ENCODE data around the gene AKIRIN1.
"Not testable (repeated sequence)": the region's sequence is repeated elsewhere in the genome, so short reads cannot be mapped to it uniquely, and the experiment has no call there.

Gene AKIRIN1, protein sequence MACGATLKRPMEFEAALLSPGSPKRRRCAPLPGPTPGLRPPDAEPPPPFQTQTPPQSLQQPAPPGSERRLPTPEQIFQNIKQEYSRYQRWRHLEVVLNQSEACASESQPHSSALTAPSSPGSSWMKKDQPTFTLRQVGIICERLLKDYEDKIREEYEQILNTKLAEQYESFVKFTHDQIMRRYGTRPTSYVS

DNA sequence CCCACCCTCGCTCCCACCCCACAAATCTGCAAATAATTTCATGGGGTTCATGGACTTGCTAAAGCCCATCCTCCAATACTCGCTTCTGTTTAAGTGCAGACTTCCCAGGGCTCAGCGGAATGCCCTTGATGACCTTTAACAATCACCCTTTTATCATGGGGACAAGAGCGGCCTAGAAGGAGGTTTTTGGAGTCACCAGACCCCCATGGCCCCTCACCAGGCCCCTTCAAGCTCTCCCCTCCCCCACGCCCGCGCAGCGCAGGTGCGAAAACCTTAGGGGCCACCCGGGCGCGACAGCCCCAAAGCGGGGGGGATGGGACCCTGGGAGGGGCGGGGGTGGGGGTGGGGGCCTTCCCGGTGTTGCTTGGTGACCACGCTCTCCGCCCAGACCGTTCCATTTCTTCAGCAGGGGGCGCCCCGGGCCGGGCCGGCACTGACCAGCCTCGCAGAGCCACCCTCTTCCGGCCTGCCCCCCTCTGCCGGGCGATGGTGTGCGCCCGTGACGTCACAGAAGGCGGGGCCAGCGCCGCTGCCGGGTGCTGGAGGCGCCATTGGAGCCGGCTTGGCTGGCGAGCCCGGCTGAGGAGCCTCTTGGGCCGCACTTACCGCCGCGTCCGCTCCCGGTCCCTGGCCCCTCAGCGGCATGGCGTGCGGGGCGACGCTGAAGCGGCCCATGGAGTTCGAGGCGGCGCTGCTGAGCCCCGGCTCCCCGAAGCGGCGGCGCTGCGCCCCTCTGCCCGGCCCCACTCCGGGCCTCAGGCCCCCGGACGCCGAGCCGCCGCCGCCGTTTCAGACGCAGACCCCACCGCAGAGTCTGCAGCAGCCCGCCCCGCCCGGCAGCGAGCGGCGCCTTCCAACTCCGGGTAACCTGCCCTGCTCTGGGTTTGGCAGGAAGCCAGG, at the start of gene AKIRIN1:
AKIRIN1 (plus strand) TSS at position 539 of the 900 bp plus-strand sequence; CDS start at position 644, 105 bp downstream.
- peak; percentile 91 for DNase-seq

DNA sequence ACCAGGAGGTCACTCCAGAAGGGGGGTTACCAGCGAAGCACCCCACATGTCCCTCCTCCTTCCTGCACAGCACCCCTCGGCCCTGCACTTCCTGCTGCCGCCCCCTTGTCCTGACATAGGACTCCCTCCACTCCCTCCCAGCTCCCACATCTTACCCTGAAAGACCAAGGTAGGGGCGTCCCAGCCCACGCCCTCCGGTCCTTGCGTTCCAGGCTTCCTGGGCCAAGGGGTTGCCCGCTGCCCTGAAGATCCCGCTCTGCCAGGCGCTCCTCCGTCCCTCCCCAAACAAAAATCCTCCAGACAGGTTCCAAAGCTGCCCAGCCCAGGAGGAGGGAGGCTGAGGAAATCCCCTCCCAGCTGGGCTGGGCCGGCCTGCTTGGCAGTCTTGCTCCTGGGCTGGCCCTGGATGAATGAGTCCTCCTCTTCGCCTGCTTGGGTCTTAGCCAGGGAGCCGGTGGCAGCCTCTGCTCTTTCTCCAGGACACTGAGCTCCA, 49.5 kb upstream of the AKIRIN1 start, which contains the start of gene RHBDL2:
RHBDL2 (minus strand) TSS at position 304 of the 493 bp plus-strand sequence. CDS start 22,618 bp downstream, outside the sequence.
- no peak for DNase-seq

DNA sequence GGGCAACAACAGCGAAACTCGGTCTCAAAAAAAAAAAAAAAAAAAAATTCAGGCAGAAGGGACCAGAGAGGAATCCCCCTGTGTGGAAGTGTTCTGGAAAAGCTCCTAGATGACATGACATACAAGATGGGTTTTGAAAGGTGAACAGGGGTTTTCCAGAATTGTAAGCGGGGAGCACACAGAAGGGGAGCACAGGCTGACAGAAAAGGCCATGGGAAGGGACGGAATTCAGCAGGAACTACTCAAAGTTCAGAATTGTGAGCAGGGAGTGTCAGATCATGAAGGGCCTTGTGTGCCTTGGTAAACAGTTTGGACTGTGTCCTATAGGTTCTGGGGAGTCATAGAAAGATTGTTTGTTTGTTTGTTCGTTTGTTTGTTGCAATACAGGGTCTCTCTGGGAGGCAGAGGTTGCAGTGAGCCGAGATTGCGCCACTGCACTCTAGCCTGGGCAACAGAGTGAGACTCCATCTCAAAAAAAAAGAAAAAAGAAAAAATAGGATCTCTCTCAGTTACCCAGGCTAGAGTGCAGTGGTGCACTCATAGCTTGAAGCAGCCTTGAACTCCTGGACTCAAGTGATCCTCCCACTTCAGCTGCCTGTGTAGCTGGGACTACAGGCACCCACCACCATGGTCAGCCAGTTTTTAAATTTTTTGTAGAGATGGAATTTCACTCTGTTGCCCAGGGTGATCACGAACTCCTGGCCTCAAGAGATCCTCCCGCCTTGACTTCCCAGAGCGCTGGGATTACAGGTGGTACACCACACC, 48.2 kb upstream of the AKIRIN1 start:
- no peak for DNase-seq

DNA sequence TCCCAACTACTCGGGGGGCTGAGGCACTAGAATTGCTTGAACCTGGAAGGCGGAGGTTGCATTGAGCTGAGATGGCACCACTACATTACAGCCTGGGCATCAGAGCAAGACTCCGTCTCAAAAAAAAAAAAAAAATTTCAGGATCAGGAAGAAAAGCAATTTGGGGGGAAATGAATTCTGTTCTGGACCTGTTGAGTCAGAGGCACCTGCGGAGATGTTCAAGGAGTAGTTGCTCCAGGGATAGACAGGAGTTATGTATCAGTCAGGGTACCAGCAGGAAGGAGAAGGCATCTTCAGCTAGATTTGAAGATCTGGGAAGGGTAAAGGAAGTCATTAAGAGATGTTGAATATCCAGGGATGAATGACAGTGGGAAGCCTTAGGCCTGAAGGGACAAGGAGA, 46.5 kb upstream of the AKIRIN1 start:
- no peak for DNase-seq

DNA sequence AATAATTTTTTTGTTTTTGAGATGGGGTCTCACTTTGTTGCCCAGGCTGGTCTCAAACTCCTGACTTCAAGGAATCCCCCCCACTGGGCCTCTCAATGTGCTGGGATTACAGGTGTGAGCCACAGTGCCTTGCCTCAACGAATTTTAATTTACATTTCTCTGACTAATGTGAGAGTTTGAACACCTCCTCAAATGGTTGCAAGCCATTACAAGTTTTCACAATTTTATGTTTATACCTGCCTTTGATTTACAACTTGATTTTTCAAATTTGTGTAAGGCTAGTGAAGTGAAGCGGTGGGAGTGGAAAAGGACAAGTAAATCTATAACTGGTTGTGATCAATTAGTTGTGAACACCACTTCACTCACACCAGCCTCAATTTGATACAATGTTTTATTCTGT, 40.5 kb upstream of the AKIRIN1 start:
- DNase-seq, result no peak

DNA sequence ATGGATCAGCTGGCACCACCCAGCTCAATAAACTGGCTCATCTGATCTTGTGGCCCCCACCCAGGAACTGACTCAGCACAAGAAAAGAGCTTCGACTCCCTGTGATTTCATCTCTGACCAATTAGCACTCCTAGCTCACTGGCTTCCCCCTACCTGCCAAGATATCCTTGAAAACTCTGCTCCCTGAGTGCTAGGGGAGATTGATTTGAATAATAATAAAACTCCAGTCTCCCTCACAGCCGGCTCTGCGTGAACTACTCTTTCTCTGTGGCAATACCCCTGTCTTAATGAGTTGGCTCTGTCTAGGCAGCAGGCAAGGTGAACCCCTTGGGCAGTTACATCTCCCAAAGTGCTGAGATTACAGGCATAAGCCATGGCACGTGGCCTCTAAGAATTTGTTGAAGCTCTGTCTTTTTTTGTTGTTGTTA, 37.6 kb upstream of the AKIRIN1 start:
- no peak for DNase-seq

DNA sequence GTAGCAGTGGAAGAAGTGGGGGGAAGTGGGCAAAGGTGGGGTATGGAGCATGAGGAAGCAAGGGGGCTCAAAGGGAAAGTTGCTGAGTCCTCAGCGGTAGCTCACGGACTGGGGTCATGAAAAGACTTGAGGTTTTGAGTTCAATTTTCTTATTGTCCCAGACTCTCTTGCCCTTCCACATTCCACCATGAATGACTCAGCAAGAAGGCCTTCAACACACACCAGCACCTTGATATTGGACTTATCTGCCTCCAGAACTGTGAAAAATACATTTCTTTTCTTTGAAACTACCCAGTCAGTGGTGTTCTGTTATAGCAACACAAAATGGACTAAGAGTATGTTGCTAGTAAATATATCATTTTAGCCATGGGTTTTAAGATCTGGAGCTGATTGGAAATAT, 32.1 kb upstream of the AKIRIN1 start:
- no peak for DNase-seq

DNA sequence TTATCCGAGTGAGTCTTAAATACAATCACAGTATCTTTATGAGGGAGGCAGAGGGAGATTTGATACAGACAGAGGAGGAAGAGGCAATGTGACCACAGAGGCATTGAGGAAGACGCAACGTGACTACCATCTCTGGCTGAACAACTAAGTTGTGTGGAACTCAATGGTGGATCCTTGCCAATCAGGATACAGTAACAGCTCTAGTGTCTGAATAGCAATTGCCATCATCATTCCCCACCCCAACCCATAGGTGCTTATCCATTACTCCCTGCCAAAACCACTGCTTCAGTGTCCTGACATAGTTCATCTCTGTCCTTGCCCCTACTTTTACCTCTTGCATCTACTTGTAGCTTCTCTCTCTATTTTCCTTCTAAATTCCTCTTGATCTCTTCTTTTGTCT, 29.0 kb upstream of the AKIRIN1 start:
- DNase-seq, result no peak

DNA sequence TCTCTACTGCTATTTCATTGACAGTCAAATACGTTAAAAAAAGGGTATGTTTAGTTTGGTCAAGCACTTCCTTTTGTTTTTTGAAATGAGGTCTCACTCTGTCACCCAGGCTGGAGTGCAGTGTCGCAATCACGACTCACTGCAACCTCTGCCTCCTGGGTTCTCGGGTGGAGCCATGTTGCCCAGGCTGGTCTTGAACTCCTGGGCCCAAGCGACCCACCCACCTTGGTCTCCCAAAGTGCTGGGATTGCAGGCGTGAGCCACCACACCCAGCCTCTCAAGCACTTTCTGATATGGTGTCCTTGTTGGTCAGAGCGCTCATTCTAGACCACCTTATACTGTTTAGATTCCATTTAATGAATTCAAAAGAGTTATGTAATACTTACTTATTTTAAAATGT, 28.5 kb upstream of the AKIRIN1 start:
- DNase-seq, result no peak

DNA sequence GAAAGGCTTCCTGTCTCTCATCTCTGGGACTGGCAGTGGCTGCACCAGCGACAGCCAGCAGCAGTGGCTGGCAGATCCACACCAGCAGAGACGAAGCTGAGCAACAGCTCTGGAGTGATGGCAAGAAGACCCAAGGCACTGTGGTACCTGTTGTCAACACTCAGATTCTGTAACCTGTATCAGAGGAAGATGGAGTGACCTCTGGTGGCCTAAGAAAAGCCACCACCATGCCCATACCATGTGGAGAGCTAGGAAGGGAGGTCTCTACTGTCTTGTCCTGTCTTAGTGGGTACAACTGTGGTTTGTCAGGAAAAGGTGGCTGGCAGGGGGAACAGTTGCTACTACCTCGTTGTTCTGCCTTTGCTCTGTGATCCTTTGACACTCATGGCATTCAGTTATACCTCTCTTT, 26.9 kb upstream of the AKIRIN1 start:
- no peak for DNase-seq

DNA sequence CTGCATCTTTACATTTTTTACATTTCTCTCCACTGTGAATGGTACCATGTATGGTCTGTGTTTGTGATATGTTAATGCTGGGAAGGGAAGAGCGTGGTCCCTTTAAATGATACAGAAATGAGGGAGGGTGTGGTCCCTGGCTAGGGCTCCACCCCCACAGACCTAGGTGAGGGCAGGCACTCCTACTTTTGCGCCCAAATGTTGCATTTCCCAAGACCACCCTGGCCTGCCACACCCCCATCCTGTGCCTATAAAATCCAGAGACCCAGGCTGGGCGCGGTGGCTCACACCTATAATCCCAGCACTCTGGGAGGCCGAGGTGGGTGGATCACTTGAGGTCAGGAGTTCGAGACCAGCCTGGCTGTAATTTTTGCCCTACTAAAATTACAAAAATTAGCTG, 17.9 kb upstream of the AKIRIN1 start:
- DNase-seq, result not testable (repeated sequence)

DNA sequence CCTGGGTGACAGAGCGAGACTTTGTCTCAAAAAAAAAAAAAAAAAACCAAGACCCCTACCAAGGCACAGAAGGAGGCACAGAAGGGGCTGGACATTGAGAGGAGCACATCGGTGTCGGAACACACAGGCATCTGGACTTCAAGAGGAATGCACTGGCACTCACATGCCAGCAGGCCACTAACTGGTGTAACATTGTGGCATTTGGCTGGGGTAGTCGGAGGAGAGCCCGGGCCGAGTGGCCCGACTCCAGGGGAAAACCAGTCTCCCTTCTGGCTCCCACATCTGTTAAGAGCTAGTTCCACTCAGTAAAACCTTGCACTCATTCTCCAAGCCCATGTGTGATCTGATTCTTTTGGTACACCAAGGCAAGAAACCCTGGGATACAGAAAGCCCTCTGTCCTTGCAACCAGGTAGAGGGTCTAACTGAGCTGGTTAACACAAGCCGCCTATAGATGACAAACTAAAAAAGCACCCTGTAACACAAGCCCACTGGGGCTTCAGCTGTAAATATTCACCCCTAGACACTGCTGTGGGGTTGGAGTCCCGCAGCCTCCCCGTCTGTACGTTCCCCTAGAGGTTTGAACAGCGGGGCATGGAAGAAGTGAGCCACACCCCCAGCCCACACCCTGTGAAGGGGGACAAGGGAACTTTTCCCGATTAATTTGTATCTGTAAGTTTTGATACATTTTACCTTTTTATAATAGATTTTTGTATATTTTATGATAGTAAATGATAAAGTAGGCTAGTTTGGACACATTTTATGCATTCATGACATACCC, 17.2 kb upstream of the AKIRIN1 start:
- no peak for DNase-seq

DNA sequence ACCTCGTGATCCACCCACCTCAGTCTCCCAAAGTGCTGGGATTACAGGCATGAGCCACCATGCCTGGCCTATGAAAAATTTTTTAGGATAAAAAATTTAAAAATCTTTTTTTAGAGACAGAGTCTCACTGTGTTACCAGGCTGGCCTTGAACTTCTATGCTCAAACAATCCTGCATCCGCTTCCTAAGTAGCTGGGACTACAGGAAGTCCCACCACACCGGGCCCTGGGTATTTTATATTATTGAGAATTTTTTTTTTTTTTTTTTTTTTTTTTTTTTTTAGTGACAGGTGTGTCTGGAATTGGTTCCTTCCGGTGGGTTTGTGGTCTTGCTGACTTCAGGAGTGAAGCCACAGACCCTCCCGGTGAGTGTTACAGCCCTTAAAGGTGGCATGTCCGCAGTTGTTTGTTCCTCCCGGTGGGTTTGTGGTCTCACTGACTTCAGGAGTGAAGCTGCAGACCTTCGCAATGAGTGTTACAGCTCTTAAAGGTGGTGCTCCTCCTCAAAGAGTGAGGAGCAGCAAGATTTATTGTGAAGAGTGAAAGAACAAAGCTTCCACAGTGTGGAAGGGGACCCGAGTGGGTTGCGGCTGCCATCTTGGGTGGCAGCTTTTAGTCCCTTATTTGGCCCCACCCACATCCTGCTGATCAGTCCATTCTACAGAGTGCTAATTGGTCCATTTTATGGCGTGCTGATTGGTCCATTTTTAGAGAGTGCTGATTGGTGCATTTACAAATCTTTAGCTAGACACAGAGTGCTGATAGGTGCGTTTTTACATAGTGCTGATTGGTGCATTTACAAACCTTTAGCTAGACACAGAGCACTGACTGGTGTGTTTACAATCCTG, 13.5 kb upstream of the AKIRIN1 start:
- not testable (repeated sequence) for DNase-seq

DNA sequence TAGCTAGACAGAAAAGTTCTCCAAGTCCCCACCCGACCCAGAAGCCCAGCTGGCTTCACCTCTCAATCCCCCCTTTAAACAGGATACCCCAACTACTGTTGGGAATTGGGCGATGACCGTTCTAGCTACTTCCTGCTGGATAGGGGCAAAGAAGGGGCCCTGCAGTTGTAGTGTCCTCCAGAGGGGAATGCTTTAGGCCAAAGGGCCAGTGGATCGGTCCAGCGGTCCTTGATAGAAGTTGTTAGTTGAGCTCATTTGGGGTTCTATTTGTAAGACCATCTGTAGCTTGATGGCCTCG, 12.9 kb upstream of the AKIRIN1 start:
- not testable (repeated sequence) for DNase-seq

DNA sequence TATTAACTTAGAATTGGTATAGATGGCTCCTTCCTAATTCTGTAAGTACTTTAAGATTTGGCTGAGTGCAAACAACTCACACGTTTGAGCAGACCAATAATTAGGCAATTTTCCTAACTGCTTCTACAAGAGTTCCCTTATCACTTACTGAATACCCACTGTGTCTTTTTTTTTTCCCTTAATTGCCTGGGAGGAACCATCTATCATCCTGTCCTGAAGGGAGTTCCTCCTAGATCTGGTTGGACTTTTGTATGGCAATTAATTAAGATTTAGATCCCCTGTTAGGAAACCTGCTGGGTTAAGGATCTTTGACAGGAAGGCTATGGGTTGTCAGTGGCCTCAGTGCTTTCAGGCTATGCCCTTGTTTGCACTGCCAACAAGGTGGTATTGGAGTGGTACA, 11.7 kb upstream of the AKIRIN1 start:
- DNase-seq, result not testable (repeated sequence)

DNA sequence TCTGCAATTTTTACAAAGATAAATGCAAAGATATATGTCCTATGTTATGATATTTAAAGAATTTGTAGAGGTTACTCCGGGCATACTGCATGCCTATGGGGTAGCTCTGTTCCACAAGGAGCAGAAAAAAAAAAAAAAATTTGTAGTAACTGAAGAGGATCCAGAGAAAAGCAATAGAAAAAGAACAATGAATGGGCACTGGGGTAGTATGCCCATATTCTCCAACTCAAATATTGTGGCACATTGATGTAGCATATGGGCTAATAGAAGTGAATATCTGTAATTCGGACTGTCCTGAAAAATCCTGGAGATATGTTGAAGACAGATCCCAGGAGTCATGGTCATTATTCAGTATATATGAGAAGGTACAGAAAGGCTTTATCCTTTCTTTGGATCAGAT, 1.1 kb upstream of the AKIRIN1 start:
- DNase-seq, result no peak

DNA sequence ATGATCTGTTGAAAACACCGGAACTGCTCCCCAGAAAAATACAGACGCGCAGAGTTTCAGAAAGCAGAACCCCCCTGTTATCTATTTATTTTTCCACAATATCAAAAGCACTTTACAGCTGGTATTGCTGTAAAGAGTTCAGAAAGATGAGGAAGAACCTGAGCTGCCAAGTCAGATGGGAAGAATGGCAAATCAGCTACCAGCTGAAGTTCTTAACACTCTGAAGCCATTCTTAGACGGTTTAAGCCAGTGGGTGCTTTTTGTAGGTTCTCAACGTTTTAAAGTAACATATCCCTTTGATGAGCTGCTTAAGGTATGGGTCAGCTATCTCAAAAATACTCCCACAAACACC, 714 bp upstream of the AKIRIN1 start:
- DNase-seq, result no peak

DNA sequence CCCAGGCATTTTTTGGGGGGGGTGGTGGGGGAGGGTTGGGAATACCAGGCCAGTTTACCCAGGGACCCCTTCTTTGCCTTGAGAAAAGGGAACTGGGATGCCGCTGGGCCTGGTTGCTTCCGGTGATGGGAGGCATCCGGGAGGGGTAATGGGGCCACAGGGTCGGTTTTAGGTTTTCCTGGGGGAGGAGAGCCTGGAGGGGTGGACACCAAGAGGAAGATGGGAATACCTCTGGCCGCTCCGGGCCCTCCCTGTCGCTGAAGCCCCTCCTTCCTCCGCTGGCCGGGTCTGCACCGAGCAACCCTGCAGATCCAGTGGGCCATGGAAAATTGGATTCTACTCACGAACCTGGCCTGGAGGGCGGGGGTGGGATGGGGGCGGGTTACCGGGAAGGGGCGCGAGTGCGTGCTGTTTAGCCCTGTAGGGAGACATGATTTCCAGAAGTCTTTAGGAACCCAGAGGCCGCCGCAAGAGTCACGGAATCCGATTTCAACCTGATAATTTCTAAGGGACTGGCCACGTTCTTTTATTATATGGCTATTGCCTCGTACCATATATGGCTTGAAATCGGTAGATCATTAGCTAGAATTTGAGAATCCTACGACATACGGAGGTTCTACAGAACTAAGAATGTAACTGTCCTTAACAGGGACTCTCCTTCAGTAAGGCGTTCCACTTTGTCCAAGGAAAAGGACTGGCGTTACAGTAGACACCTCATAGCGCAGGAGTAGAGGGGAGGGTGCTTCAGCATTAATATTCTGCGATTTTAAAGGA, 749 bp downstream of the AKIRIN1 start:
- DNase-seq, result no peak

DNA sequence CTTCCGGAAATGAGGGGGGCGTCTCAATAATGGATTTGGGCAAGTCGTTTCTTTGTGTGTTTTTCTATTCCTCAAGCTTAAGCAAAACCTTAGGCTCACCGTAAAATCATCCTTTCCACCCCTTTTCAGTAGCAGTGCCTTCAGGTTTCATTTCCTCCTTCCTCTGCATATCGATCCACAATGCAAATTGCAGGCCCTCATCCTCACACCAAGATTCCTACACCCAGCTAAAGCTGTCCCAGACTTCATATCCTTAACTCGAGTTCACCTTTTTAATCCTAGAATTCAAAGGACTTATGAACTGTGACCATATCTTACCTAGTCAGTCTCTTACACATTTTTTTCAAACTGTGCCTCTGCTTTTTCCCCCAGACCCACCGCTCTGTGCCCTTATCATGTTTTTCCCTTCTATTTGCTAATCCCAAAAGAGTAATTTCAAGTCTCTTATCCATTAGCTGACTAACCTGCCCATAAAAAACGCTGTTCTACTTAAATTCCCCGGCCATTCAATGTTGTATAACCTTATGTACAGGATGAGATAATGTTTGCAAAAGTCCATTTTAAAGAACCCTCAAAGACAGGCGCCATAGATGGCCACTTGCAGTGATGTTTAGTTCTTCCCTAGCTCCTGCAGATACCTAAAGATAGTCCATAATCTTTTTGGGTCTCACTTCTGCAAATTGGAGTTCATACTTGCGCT, 1.5 kb downstream of the AKIRIN1 start:
- DNase-seq, result no peak

DNA sequence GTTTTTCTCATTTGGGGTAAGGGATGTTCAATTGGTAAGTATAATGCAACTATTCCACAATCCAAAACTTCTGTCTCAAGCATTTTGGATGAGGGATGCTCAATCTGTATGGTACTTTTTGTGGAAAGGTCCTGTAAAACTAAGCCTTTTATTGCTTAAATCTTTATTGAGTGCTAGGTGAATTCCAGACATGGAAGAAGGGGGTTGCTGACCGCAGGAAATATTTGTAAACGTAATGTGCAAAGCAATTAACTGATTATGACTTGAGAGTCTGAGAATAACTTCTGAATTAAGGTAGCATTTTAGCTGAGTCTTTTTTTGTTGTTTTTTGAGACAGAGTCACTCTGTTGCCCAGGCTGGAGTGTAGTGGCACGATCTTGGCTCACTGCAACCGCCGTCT, 3.1 kb downstream of the AKIRIN1 start:
- DNase-seq, result no peak
